ENCODE results near the gene TSTD1.

The TSTD1 gene

GRCh38 chr1:161038523-161039153, at the start of gene TSTD1:
Gene TSTD1, minus strand, starts transcription at chr1:161038964. Its CDS starts 75 bp downstream, at chr1:161038889.
- peak; percentile 83 for DNase-seq (ENCODE audit: low spot score)

- DNase-seq (ENCODE audit: low spot score): no peak
These were observed 47.7 kb upstream of the TSTD1 start for GRCh38 chr1:161086457-161086856.

GRCh38 chr1:161085165-161085564, 46.4 kb upstream of the TSTD1 start:
- DNase-seq (ENCODE audit: low spot score): no peak

GRCh38 chr1:161084597-161084988, 45.8 kb upstream of the TSTD1 start:
- no peak for DNase-seq (ENCODE audit: low spot score)

- DNase-seq (ENCODE audit: low spot score): no peak
These were observed 45.2 kb upstream of the TSTD1 start for GRCh38 chr1:161083748-161084596.

GRCh38 chr1:161082996-161083747, 44.4 kb upstream of the TSTD1 start:
- peak; percentile 17 for DNase-seq (ENCODE audit: low spot score)

GRCh38 chr1:161082483-161082882, 43.7 kb upstream of the TSTD1 start:
- DNase-seq (ENCODE audit: low spot score): no peak

GRCh38 chr1:161081519-161081918, 42.8 kb upstream of the TSTD1 start:
- no peak for DNase-seq (ENCODE audit: low spot score)

GRCh38 chr1:161080441-161081405, 42.0 kb upstream of the TSTD1 start:
- no peak for DNase-seq (ENCODE audit: low spot score)

GRCh38 chr1:161079436-161080110, 40.8 kb upstream of the TSTD1 start:
- DNase-seq (ENCODE audit: low spot score): no peak

- DNase-seq (ENCODE audit: low spot score): no peak
These were observed 38.7 kb upstream of the TSTD1 start for GRCh38 chr1:161077426-161077825.

GRCh38 chr1:161076410-161076809, 37.6 kb upstream of the TSTD1 start:
- no peak for DNase-seq (ENCODE audit: low spot score)

GRCh38 chr1:161074676-161075368, 36.1 kb upstream of the TSTD1 start:
- no peak for DNase-seq (ENCODE audit: low spot score)

GRCh38 chr1:161073474-161074121, 34.8 kb upstream of the TSTD1 start:
- DNase-seq (ENCODE audit: low spot score): no peak

- DNase-seq (ENCODE audit: low spot score): no peak
These were observed 34.1 kb upstream of the TSTD1 start for GRCh38 chr1:161072751-161073449.

GRCh38 chr1:161071886-161072371, 33.2 kb upstream of the TSTD1 start:
- DNase-seq (ENCODE audit: low spot score): peak; percentile 54

GRCh38 chr1:161070761-161071160, 32.0 kb upstream of the TSTD1 start:
- peak; percentile 13 for DNase-seq (ENCODE audit: low spot score)

- DNase-seq (ENCODE audit: low spot score): peak; percentile 93
These were observed 31.0 kb upstream of the TSTD1 start, which contains the start of gene ARHGAP30 for GRCh38 chr1:161069731-161070270. Gene ARHGAP30, minus strand, starts transcription at chr1:161069891. Its CDS starts 267 bp downstream, at chr1:161069624.

GRCh38 chr1:161069241-161069640, 30.5 kb upstream of the TSTD1 start:
- DNase-seq (ENCODE audit: low spot score): peak; percentile 6
